C4-2B (cell line): Measurements from ENCODE around the gene CACUL1.

Source experiments
- CTCF ChIP-seq: fragments of 450-650 bp; conservative IDR thresholded peaks from 2 replicates; pipeline ENCODE4 v1.5.1; 2017; ENCODE audit warnings: mild to moderate bottlenecking
- ZFX ChIP-seq: fragments of 450-650 bp; IDR thresholded peaks from 2 replicates; pipeline ENCODE4 v1.6.1; 2017

GRCh38 chr10:118804262-118804773 is 49.5 kb upstream of the CACUL1 start:
- no peak for TF ChIP-seq CTCF
- no peak for TF ChIP-seq ZFX
